HepG2 (cell line): Measurements from ENCODE around the gene SLF1. TPM values are rescaled to one million over a fixed set of nuclear protein-coding genes. Genes with fewer than 3 reads are reported as not detected.

Experiments
- ATAC-seq: fragments of 200-7000 bp; cut with Tn5 transposase; 3 replicates; pipeline ENCODE4 v1.9.1; 2020; ENCODE audit warnings: mild to moderate bottlenecking, moderate library complexity
- BruUV-seq: library from RNA; stranded (reverse); fragments of 400-500 nt; replicated peaks from 2 replicates; lab custom pipeline; 2021; lab: Mats Ljungman, UMichigan
- CTCF ChIA-PET: fragments of 300-600 bp; formaldehyde crosslinking; extraction: SDS; loops from one replicate; lab custom pipeline; 2021; ENCODE audit warnings: low total read pairs, inconsistent platforms, low intra/inter-chr PET ratio; lab: Yijun Ruan, JAX
- POLR2A ChIA-PET: fragments of 350-600 bp; sonication (Branson Sonifier 250); formaldehyde crosslinking; loops from one replicate; lab custom pipeline; 2020; ENCODE audit warnings: antibody characterized with exemption, inconsistent platforms; lab: Yijun Ruan, JAX
- DNase-seq: peaks from one replicate; pipeline ENCODE4 v3.0.0-alpha.2; 2015; ENCODE audit warnings: low spot score
- FAIRE-seq: peaks from 3 replicates; lab custom pipeline; 2011; peaks lifted over from hg19 to GRCh38; lab: Jason Lieb, UNC
- H2AFZ ChIP-seq: one replicate; pipeline ENCODE4 v1.6.1; 2011; ENCODE audit warnings: low read length, inconsistent platforms
- H3K27ac ChIP-seq: fragments of 300-600 bp; 3 replicates; pipeline ENCODE4 v1.8.0; 2011; ENCODE audit warnings: mixed run types, mild to moderate bottlenecking, mixed read lengths, low read length, inconsistent platforms; ENCODE audit not compliant: insufficient read depth; ENCODE audit errors: extremely low read length
- H3K27me3 ChIP-seq, 2 experiments: fragments of 200-600 bp in 1 of 2; 2 replicates in 1 of 2; 3 replicates in 1 of 2; pipeline versions ENCODE4 v1.6.0 to v1.8.0; 2011; ENCODE audit warnings: low read length in 2 of 2, mild to moderate bottlenecking in 2 of 2, moderate library complexity in 2 of 2, inconsistent platforms in 1 of 2; ENCODE audit not compliant: insufficient read depth in 2 of 2, control insufficient read depth in 1 of 2
- H3K36me3 ChIP-seq, 2 experiments: fragments of 200-600 bp in 1 of 2; replicated peaks in 1 of 2; 2 replicates in 1 of 2; 3 replicates in 1 of 2; pipeline versions ENCODE4 v1.5.1 to v1.8.0; 2011; ENCODE audit warnings: low read length in 2 of 2, inconsistent platforms in 1 of 2; ENCODE audit not compliant: insufficient read depth in 2 of 2, control insufficient read depth in 1 of 2
- H3K4me1 ChIP-seq: 2 replicates; pipeline ENCODE4 v1.5.1; 2012; ENCODE audit warnings: low read length, inconsistent platforms; ENCODE audit not compliant: insufficient read depth
- H3K4me2 ChIP-seq: 2 replicates; pipeline ENCODE4 v1.6.0; 2011; ENCODE audit warnings: low read depth, low read length, inconsistent platforms
- H3K4me3 ChIP-seq, 3 experiments: fragments of 200-600 bp in 1 of 3; sonication (generic), shearing (Covaris generic) in 1 of 3; replicated peaks in 1 of 3; 2 replicates each; pipeline ENCODE4 v1.5.1; 2011 to 2016; ENCODE audit warnings: low read length in 3 of 3, inconsistent platforms in 2 of 3, low read depth in 2 of 3, mild to moderate bottlenecking in 2 of 3, control low read depth in 1 of 3, mixed read lengths in 1 of 3; ENCODE audit not compliant: insufficient read depth in 1 of 3
- H3K79me2 ChIP-seq: one replicate; pipeline ENCODE4 v1.6.1; 2011; ENCODE audit warnings: low read length, inconsistent platforms; ENCODE audit not compliant: insufficient read depth
- H3K9ac ChIP-seq: 2 replicates; pipeline ENCODE4 v1.6.0; 2011; ENCODE audit warnings: mild to moderate bottlenecking, low read depth, low read length, inconsistent platforms; ENCODE audit not compliant: insufficient read depth
- H3K9me3 ChIP-seq: 2 replicates; pipeline ENCODE4 v1.5.1; 2012; ENCODE audit warnings: mild to moderate bottlenecking, low read length
- H4K20me1 ChIP-seq: 2 replicates; pipeline ENCODE4 v1.6.0; 2011; ENCODE audit warnings: inconsistent platforms, mild to moderate bottlenecking, low read length, moderate library complexity; ENCODE audit not compliant: insufficient read depth
- FOSL2 ChIP-seq: sonication (generic); formaldehyde crosslinking; IDR thresholded peaks from 2 replicates; pipeline ENCODE4 v1.4.0; 2020; ENCODE audit warnings: missing genetic modification reagents
- MBNL3 ChIP-seq: fragments of 250-450 bp; sonication (Bioruptor Pico); conservative IDR thresholded peaks from 2 replicates; pipeline ENCODE4 v1.8.0; 2022; ENCODE audit warnings: mild to moderate bottlenecking, inconsistent platforms
- NCOR1 ChIP-seq: fragments of 200-600 bp; sonication (generic); IDR thresholded peaks from 2 replicates; pipeline ENCODE4 v1.7.0; 2017; ENCODE audit warnings: antibody characterized with exemption, low read length, borderline replicate concordance
- ZKSCAN1 ChIP-seq: fragments of 150-350 bp; IDR thresholded peaks from 2 replicates; pipeline ENCODE4 v1.6.1; 2014; ENCODE audit warnings: low read length
- ZNF713 ChIP-seq: sonication (generic); formaldehyde crosslinking; IDR thresholded peaks from 2 replicates; pipeline ENCODE4 v1.4.0; 2020; ENCODE audit warnings: mild to moderate bottlenecking, missing genetic modification reagents
- WGBS: methylation state at CpG from one replicate; pipeline ENCODE4 v1.1.6; 2017; ENCODE audit warnings: low lambda C conversion rate; 5-methylcytosine and 5-hydroxymethylcytosine counted together
- in situ Hi-C: cut with HindIII; loops from 2 replicates; pipeline ENCODE4 v1.10.0; 2017; ENCODE audit warnings: low pct_unique_long_range_greater_than_20kb; ENCODE audit not compliant: extremely low pct_ligation_motif_present
- intact Hi-C: fragments of 100-400 bp; cut with micrococcal nuclease; formaldehyde crosslinking; loops from one replicate; pipeline ENCODE4 v1.10.0; 2022; ENCODE audit not compliant: unreplicated experiment
- polyA plus RNA-seq, 8 experiments: library from polyadenylated mRNA; depleted of rRNA in 3 of 8; stranded (reverse) in 7 of 8; unstranded in 1 of 8; fragments of >200 nt; fragmentation: Illumina TruSeq in 4 of 8; extraction: Trizol in 4 of 8; gene quantifications; 2 replicates each; pipeline versions ENCODE4 v1.2.1 to v1.2.3, GENCODE V29; 2011 to 2016; ENCODE audit warnings: low read depth in 4 of 8, missing spikeins in 1 of 8, mixed read lengths in 1 of 8; ENCODE audit not compliant: insufficient read depth in 1 of 8
- total RNA-seq, 5 experiments: library from RNA; depleted of rRNA; stranded (reverse); fragments of >200 nt; fragmentation: Illumina TruSeq; extraction: Trizol; gene quantifications; 2 replicates each; pipeline ENCODE4 v1.2.3, GENCODE V29; 2016; ENCODE audit warnings: low read depth in 1 of 5
- TF ChIP-seq, protein P1 (sequence below), 2 experiments: fragments of 450-650 bp in 1 of 2; sonication (generic) in 1 of 2; formaldehyde crosslinking; IDR thresholded peaks; 2 replicates each; pipeline versions ENCODE4 v1.5.0 to v1.8.0; 2020 to 2022; ENCODE audit warnings: mild to moderate bottlenecking in 1 of 2, missing genetic modification reagents in 1 of 2
- TF ChIP-seq, protein P2 (sequence below): sonication (generic); formaldehyde crosslinking; IDR thresholded peaks from 2 replicates; pipeline ENCODE4 v1.4.0; 2020; ENCODE audit warnings: mild to moderate bottlenecking, missing genetic modification reagents

The SLF1 gene
- total and polyA plus RNA-seq, 2 of the 13 experiments (the other 11 are each of a cell fraction or from before 2014, with no cell fraction given): 2.1 to 9.1 TPM

DNA sequence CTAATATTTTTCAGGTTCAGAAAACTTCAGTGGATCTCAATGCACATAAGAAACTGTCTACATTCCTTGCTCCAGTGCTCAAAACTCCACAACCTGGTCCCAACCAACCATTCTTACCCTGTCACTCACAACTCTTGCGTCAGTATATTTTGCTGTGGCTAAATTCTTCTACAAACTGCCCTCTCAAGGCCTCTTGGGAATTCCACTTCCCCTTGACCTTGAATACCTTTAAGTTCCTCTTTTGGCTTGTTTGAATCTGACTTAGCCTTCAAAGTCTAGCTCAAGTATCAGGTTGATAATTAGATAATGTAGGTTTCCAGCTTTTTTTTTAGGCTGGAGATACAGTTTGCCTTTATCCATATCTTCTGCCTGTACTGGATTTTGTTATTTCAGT is 128.3 kb downstream of the SLF1 start:
- Histone ChIP-seq H3K36me3 (no peaks in the 10 kb centered on the region), H3K4me3 (no peak overlapping the region), H3K79me2 (no peaks in the 10 kb centered on the region), H2AFZ (no peak overlapping the region), H3K4me1 (no peaks in the 10 kb centered on the region), H3K27me3 (no peaks in the 10 kb centered on the region), H3K4me2 (no peak overlapping the region), H3K9me3 (no peaks in the 10 kb centered on the region), H4K20me1 (no peaks in the 10 kb centered on the region), H3K9ac (no peak overlapping the region), H3K27ac (no peak overlapping the region)
- FAIRE-seq (no peak), DNase-seq (no peak), ATAC-seq (no peak)
- BruUV-seq: no TSS peak
- in situ Hi-C loops: no loop called here
- TF ChIP-seq FOSL2 (no peak), NCOR1 (no peak), MBNL3 (CRISPR knock-in tag) (no peak), ZKSCAN1 (no peak), ZNF713 (CRISPR knock-in tag) (no peak)
- TF ChIP-seq, protein P1, sequence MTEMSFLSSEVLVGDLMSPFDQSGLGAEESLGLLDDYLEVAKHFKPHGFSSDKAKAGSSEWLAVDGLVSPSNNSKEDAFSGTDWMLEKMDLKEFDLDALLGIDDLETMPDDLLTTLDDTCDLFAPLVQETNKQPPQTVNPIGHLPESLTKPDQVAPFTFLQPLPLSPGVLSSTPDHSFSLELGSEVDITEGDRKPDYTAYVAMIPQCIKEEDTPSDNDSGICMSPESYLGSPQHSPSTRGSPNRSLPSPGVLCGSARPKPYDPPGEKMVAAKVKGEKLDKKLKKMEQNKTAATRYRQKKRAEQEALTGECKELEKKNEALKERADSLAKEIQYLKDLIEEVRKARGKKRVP (CRISPR knock-in tag; IDR thresholded peaks at IDR 0.05): no peak
- TF ChIP-seq, protein P2, sequence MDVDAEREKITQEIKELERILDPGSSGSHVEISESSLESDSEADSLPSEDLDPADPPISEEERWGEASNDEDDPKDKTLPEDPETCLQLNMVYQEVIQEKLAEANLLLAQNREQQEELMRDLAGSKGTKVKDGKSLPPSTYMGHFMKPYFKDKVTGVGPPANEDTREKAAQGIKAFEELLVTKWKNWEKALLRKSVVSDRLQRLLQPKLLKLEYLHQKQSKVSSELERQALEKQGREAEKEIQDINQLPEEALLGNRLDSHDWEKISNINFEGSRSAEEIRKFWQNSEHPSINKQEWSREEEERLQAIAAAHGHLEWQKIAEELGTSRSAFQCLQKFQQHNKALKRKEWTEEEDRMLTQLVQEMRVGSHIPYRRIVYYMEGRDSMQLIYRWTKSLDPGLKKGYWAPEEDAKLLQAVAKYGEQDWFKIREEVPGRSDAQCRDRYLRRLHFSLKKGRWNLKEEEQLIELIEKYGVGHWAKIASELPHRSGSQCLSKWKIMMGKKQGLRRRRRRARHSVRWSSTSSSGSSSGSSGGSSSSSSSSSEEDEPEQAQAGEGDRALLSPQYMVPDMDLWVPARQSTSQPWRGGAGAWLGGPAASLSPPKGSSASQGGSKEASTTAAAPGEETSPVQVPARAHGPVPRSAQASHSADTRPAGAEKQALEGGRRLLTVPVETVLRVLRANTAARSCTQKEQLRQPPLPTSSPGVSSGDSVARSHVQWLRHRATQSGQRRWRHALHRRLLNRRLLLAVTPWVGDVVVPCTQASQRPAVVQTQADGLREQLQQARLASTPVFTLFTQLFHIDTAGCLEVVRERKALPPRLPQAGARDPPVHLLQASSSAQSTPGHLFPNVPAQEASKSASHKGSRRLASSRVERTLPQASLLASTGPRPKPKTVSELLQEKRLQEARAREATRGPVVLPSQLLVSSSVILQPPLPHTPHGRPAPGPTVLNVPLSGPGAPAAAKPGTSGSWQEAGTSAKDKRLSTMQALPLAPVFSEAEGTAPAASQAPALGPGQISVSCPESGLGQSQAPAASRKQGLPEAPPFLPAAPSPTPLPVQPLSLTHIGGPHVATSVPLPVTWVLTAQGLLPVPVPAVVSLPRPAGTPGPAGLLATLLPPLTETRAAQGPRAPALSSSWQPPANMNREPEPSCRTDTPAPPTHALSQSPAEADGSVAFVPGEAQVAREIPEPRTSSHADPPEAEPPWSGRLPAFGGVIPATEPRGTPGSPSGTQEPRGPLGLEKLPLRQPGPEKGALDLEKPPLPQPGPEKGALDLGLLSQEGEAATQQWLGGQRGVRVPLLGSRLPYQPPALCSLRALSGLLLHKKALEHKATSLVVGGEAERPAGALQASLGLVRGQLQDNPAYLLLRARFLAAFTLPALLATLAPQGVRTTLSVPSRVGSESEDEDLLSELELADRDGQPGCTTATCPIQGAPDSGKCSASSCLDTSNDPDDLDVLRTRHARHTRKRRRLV (CRISPR knock-in tag): no peak
- ChIA-PET CTCF (no interaction called here), POLR2A (no interaction called here)
- 43% methylated on average over 1 of the region's 1 CpG for WGBS
- intact Hi-C loops: no loop called here

Other genes with a start within 250 kb of the SLF1 start
- 0.51 and 0.77 TPM in 2 replicates for gene KIAA0825, start 65 bp upstream of the SLF1 start, total RNA-seq (2016; rRNA removed; fragmentation: Illumina TruSeq; extraction: Trizol)
- gene KIAA0825, start 65 bp upstream of the SLF1 start, polyA plus RNA-seq (2011; rRNA removed): 0.05 and 0.13 TPM in 2 replicates